AG04450 (cell line): ENCODE data around the gene SPAG8. TPM values are rescaled to one million over a fixed set of nuclear protein-coding genes. Genes with fewer than 3 reads are reported as not detected.

Source experiments
- CTCF ChIA-PET: fragments of 300-600, 350-600 bp; formaldehyde crosslinking; extraction: SDS; loops from one replicate; lab custom pipeline; 2022; ENCODE audit warnings: antibody characterized with exemption, inconsistent platforms; lab: Charles Lee
- POLR2A ChIA-PET: fragments of 350-600 bp; formaldehyde crosslinking; extraction: SDS; loops from one replicate; lab custom pipeline; 2021; ENCODE audit warnings: antibody characterized with exemption, inconsistent platforms; lab: Yijun Ruan, JAX
- DNase-seq: peaks from one replicate; pipeline ENCODE4 v3.0.0-alpha.2; 2011; ENCODE audit warnings: low read depth, low spot score
- H3K27ac ChIP-seq: one replicate; pipeline ENCODE4 v1.5.1; 2012; ENCODE audit warnings: low read depth, low read length, control low read depth
- H3K27me3 ChIP-seq: one replicate; pipeline ENCODE4 v1.6.0; 2012; ENCODE audit warnings: low read length; ENCODE audit not compliant: control insufficient read depth, insufficient read depth
- H3K4me3 ChIP-seq: 2 replicates; pipeline ENCODE4 v1.5.1; 2011; ENCODE audit warnings: mild to moderate bottlenecking, low read depth, low read length, control low read depth
- H3K9me3 ChIP-seq: 2 replicates; pipeline ENCODE4 v1.5.1; 2012; ENCODE audit warnings: low read length; ENCODE audit not compliant: control insufficient read depth, insufficient read depth
- polyA plus RNA-seq: library from polyadenylated mRNA; depleted of rRNA; stranded (reverse); fragments of >200 nt; gene quantifications from 2 replicates; pipeline ENCODE4 v1.2.3, GENCODE V29; 2011
- TF ChIP-seq, protein P1 (sequence below): IDR thresholded peaks from 2 replicates; pipeline ENCODE4 v1.5.1; 2011; ENCODE audit warnings: low read depth, low read length, control low read depth, inconsistent platforms

The SPAG8 gene
- polyA plus RNA-seq, 1 experiment, result 0.58 TPM

DNA sequence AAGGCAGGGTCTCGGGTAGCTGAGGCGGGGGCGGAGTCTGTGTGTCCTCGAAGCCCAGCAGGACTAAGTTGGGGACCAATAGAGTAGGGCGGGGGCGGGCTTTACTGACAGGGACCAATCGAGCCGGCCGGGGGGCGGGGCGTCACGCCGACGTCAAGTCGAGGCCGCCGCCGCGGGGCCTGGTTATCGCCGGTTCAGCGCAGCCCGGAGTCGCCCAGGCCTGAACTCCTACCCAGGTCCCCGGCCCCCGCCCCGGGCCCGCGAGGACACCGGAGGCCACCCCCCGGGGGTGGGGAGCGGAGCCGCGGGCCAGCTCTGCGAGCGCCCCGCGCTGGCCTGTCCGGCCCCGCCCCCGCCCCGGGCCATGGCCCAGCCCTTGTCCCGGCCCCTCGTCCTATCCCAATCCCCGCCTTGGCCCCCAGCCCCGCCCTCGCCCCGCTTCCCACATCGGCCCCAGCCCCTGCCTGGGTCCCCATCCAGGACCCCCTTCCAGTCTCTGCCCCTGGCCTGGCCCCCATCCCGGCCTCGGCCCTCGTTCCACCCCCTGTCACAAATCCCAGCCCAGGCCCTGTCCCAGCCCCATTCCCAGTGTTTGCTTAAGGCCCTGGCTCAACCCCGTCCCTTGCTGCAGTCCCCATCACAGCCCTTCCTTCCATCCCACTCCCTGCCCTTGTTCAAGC, 17.2 kb upstream of the SPAG8 start, which contains the start of gene TMEM8B:
Gene TMEM8B (plus strand): TSS at position 145 of the 680 bp plus-strand sequence. CDS start 220 bp downstream, at position 365.
- ChIA-PET POLR2A (interaction anchor here (0.6 to 1.4 kb wide), 5 partner anchors 15 to 194 kb away, joined by 3 to 8 read pairs (median 4); partner anchors contain the start of gene HINT2), CTCF (interaction anchor here (0.7 to 1.6 kb wide), 4 partner anchors 13 to 116 kb away, joined by 3 to 7 read pairs (median 4); no protein-coding TSS in a partner anchor)
- Histone ChIP-seq H3K27ac (peak within 1 kb of the TSS; percentile 39), H3K9me3 (no peaks in the 10 kb centered on the region), H3K4me3 (peak within 1 kb of the TSS; percentile 73), H3K27me3 (no peaks in the 10 kb centered on the region)
- peak; percentile 72 for DNase-seq
- TF ChIP-seq, protein P1, sequence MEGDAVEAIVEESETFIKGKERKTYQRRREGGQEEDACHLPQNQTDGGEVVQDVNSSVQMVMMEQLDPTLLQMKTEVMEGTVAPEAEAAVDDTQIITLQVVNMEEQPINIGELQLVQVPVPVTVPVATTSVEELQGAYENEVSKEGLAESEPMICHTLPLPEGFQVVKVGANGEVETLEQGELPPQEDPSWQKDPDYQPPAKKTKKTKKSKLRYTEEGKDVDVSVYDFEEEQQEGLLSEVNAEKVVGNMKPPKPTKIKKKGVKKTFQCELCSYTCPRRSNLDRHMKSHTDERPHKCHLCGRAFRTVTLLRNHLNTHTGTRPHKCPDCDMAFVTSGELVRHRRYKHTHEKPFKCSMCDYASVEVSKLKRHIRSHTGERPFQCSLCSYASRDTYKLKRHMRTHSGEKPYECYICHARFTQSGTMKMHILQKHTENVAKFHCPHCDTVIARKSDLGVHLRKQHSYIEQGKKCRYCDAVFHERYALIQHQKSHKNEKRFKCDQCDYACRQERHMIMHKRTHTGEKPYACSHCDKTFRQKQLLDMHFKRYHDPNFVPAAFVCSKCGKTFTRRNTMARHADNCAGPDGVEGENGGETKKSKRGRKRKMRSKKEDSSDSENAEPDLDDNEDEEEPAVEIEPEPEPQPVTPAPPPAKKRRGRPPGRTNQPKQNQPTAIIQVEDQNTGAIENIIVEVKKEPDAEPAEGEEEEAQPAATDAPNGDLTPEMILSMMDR, result no peak

DNA sequence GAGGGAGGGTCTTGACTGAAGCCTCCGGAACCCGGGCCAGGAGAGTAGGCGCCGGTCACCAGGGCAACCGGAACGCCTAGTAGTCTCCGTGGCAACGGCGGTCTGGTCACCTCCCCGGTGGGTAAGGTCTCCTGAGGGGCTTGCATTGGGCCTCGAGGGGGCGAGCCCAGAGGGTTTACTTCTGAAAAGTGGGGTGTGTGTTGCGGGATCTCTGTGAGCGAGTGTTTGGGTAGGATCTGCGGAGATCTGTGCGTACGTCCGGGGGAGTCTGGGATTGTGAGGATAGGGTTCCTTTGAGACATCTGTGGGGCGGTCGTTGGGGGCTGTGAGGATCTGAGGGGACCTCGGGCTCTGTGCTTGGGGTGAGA, 16.6 kb upstream of the SPAG8 start, which contains the start of gene FAM221B:
Gene FAM221B (minus strand): TSS at position 17 of the 368 bp plus-strand sequence. CDS start 2,571 bp downstream, outside the sequence.
- POLR2A ChIA-PET, result interaction anchor here (0.6 to 1.4 kb wide), 4 partner anchors 14 to 195 kb away, joined by 3 to 8 read pairs (median 4); partner anchors contain the start of gene HINT2
- Histone ChIP-seq H3K9me3 (no peaks in the 10 kb centered on the region), H3K27me3 (no peaks in the 10 kb centered on the region), H3K27ac (peak within 1 kb of the TSS; percentile 39), H3K4me3 (peak within 1 kb of the TSS; percentile 73)
- CTCF ChIA-PET, result interaction anchor here (0.7 to 1.6 kb wide), 4 partner anchors 14 to 117 kb away, joined by 3 to 7 read pairs (median 4); no protein-coding TSS in a partner anchor
- DNase-seq, result no peak
- TF ChIP-seq, protein P1, result no peak

DNA sequence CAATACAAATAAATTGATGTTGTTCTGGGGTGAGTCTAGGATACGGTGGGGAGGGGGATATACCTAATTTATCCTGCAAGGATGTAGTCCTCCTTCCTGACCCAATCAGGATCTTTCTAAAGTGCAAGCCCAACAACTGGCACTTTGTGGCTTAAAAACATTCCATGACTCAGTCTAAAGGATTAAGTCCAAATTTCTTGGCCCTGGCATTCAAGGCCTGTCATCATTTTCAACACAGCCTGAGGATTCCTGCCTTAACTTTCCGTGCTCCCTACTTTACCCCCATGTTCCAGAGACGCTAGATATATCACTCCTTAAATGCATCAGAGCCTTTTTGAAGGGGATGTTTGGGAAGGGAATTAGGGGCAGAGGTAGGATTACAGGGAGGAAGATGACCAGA, 15.4 kb upstream of the SPAG8 start:
- peaks cover 2% of the 10 kb centered on the region for H3K27me3 ChIP-seq
- ChIA-PET POLR2A (no interaction called here), CTCF (interaction anchor here (2.0 to 4.0 kb wide), 4 partner anchors 17 to 54 kb away, joined by 7 to 72 read pairs (median 41); no protein-coding TSS in a partner anchor)
- H3K4me3 ChIP-seq, result no peak overlapping the region
- TF ChIP-seq, protein P1, result no peak
- H3K9me3 ChIP-seq, result no peaks in the 10 kb centered on the region
- no peak for DNase-seq
- H3K27ac ChIP-seq, result no peak overlapping the region

DNA sequence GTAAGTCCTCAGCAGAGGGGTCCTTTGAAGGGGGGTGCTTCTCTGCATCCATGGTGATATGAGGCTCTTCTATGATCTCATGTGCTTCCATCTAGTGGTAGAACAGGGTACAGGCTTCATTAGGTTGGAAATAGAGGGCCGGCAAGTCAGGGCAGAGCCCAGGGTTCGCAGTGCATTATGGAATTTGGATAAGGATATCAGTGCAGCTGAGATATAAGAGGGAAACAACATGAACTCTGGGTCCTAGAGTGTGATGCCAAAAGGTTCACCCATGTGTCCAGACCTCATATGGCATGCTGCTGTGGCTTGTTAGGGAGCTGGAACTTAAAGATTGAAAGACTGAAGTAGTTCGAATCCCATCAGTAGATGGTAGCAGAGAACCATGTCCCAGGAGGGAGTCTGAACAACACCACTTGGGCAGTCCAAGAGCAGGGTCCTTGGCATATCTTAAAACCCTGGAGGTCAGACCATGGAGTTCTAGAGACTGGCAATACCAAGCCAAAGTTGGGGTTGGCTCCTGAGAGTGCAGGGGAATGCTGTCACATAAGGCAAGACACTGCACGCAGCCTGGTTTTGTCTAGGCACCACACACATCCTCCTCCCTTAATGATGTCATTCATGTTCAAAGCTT, 14.1 kb upstream of the SPAG8 start:
- TF ChIP-seq, protein P1, result peak; percentile 85
- Histone ChIP-seq H3K27me3 (peaks cover 2% of the 10 kb centered on the region), H3K27ac (no peak overlapping the region), H3K4me3 (no peak overlapping the region), H3K9me3 (no peaks in the 10 kb centered on the region)
- ChIA-PET POLR2A (interaction anchor here (0.5 to 0.7 kb wide), 2 partner anchors 754 to 1615 kb away, joined by 3 to 5 read pairs; no protein-coding TSS in a partner anchor), CTCF (interaction anchor here (0.5 to 4.0 kb wide), 45 partner anchors 10 to 286 kb away, joined by 3 to 72 read pairs (median 4); partner anchors contain the start of genes HINT2, HRCT1 and SPAG8)
- DNase-seq, result no peak
